SKM-1 (cell line): Measurements from ENCODE around the gene HRC.

Source experiments
- DNase-seq: peaks from one replicate; lab custom pipeline; 2025; ENCODE audit not compliant: unreplicated experiment; lab: John Stamatoyannopoulos, UW

The HRC gene

GRCh38 chr19:49116544-49116943 is 38.7 kb downstream of the HRC start:
- DNase-seq, result no peak

DNA sequence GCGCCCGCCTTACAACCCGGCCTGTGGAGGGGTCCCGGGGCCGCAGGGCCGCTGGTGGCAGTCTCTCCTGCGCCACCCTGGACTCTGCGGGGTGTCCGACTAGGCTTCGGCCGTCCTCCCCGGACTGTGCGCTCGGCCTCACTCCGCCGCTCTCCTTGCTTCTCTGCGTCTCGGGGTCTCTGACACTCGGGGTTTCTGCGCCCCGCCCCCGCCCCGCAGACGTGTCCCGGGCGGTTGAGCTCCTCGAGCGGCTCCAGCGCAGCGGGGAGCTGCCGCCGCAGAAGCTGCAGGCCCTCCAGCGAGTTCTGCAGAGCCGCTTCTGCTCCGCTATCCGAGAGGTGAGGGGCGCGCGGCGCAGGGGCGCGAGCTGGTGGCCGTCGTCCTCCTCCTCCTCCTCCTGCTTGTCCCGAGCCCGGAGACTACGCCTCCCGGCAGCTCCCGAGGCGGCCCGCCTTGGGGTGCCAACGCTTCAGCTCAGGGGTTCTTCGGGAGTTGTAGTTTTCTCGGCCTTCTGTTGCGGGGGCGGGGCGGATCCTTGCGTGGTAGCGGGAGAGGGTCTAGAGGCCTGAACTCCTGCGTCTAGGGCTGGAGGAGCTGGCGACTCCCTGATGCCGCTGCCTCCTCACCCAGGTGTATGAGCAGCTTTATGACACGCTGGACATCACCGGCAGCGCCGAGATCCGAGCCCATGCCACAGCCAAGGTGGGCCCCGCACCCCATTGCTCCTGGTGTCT is 40.4 kb downstream of the HRC start:
- no peak for DNase-seq

DNA sequence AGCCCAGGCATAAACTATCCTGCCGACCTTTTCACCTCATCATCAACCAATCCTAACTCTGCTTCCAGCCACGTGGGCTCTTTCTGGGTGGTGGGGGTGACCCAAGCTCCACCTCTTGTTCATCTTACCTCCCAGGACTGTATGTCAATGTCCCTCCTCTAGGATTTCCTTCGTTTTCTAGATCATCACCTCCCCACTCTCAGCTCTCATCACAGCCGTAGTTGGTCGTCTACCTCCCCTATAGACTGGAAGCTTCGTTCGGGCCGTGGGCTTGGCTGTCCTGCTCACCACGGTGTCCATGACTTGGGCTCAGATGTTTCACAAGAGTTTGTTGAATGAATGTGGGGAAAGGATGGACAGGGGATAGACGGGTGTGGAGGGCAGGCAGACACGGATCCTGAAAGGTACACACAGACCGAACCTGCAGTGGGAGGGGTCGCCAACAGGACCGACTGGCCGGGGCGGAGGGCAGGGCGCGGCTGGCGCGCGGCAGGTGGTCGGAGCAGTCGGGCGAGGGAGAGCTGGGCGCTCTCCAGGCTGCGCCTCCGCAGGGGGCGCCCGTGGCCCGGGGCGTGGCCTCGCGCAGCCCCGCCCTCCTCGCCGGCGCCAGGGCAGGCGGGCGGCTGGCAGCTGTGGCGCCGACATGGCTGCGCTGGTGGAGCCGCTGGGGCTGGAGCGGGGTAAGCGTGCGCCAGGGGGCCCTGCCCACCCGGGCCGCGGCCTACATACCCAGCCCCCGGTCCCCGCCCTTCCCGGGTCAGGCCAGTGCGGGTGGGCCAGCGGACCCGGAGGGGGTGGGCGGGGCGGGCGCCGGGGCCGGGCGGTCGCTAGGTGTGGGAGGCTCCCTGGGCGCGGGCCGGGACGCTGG is 41.2 kb downstream of the HRC start, which contains the start of gene LIN7B:
TSS of gene LIN7B (plus strand) at position 609 of the 868 bp plus-strand sequence. CDS start at position 644, 35 bp downstream.
- no peak for DNase-seq

DNA sequence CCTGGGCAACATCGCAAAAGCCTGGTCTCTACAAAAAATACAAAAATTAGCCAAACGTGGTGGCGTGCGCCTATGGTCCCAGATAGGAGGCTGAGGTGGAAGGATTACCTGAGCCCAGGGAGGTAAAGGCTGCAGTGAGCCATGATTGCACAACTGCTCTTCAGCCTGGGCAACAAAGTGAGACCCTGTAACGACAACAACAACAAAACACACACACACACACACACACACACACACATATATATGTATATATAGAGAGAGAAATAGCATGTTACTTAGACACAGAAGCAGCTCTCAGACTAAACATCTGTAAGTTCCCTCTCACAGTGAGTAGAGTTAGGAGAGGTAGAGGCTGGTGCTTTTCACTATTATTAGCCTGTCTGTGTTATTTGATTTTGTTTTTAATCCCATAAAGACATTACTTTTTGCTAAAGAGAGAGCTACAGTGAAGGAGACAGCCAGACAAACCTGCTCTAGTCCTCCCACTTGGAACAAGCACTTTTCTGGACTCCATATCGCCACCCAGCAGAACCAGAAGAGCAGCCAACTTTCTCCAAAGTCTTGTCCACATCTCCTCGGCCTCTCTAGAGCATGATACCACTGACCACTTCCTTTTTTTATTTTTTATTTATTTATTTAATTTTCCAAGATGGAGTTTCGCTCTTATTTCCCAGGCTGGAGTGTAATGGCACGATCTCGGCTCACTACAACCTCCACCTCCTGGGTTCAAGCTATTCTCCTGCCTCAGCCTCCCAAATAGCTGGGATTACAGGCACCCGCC is 43.8 kb downstream of the HRC start:
- no peak for DNase-seq

- no peak for DNase-seq
Observed at GRCh38 chr19:49110567-49110966, 44.6 kb downstream of the HRC start.

GRCh38 chr19:49109569-49110233 is 45.5 kb downstream of the HRC start:
- no peak for DNase-seq

- no peak for DNase-seq
Observed at GRCh38 chr19:49109051-49109450, 46.1 kb downstream of the HRC start.

GRCh38 chr19:49107625-49108459 is 47.4 kb downstream of the HRC start:
- no peak for DNase-seq

- no peak for DNase-seq
Observed at GRCh38 chr19:49106648-49107135, 48.5 kb downstream of the HRC start.

GRCh38 chr19:49104229-49104864 is 50.8 kb downstream of the HRC start:
- DNase-seq, result no peak

DNA sequence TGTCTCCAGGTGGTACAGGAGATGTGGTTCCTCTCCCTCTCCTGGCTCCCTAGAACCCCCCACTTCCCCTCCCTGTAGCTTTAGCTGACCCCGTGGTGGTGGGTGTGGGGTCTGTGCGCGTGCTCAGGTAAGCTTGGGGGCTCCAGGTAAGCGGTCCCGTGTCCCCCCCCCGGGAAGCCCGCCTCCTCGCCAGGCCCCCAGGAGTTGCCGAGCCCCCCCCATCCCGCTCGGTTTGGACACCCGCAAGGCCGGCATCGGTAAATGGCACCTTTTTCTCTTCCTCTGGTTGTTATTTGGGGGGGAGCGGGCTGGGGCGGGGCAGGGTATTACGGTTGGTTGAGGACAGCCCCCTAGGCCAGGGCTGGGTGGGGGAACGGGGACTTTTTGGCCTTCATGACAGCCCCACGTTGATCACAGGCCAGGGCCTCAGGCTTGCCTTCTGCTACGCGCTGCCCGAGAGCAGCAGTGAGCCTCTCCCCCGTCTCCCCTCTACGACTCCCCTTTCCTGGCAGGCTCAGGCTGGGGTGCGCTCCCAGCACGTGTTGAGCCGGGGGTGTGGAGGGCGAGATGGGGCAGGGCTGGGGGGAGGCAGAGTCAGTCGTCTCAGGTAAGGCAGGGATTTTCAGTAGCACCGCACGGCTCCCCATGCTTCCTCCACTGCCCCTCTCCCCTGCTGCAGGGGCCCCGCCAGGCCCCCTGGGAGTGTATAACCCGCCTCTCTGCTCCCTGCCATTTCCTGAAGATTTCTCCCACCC is 51.7 kb downstream of the HRC start:
- no peak for DNase-seq

- DNase-seq, result no peak
Observed at GRCh38 chr19:49102303-49102702, 52.9 kb downstream of the HRC start.
